IMR-90 (cell line): ENCODE data around the gene SNAPC4. TPM values are rescaled to one million over a fixed set of nuclear protein-coding genes. Genes with fewer than 3 reads are reported as not detected.

Experiments used
- ATAC-seq: fragments of 200-7000 bp; cut with Tn5 transposase; 2 replicates; pipeline ENCODE4 v1.9.1; 2020; ENCODE audit warnings: low read depth, mild to moderate bottlenecking, moderate library complexity
- BruUV-seq: library from RNA; stranded (reverse); fragments of 400-500 nt; replicated peaks from 2 replicates; lab custom pipeline; 2021; lab: Mats Ljungman, UMichigan
- CTCF ChIA-PET: fragments of 300-600 bp; formaldehyde crosslinking; extraction: SDS; loops from one replicate; lab custom pipeline; 2021; ENCODE audit warnings: antibody characterized with exemption; lab: Yijun Ruan, JAX
- POLR2A ChIA-PET: fragments of 300-600 bp; sonication (Branson Sonifier 250); formaldehyde crosslinking; loops from one replicate; lab custom pipeline; 2022; ENCODE audit warnings: antibody characterized with exemption; ENCODE audit not compliant: unreplicated experiment; lab: Charles Lee
- DNase-seq: peaks from one replicate; pipeline ENCODE4 v3.0.0; 2013
- H2AFZ ChIP-seq: replicated peaks from 2 replicates; pipeline ENCODE3; 2013; ENCODE audit warnings: low read length, mild to moderate bottlenecking; ENCODE audit not compliant: poor library complexity
- H2AK5ac ChIP-seq: 2 replicates; pipeline ENCODE4 v1.6.1; 2013; ENCODE audit warnings: low read depth, low read length, inconsistent platforms
- H2AK9ac ChIP-seq: replicated peaks from 2 replicates; pipeline ENCODE3; 2013; ENCODE audit warnings: mild to moderate bottlenecking, low read depth, low read length, moderate library complexity; ENCODE audit not compliant: poor library complexity
- H2BK120ac ChIP-seq: 2 replicates; pipeline ENCODE4 v1.6.1; 2013; ENCODE audit warnings: low read depth, low read length, inconsistent platforms
- H2BK15ac ChIP-seq: 3 replicates; pipeline ENCODE4 v1.6.1; 2013; ENCODE audit warnings: low read depth, low read length, inconsistent platforms
- H2BK20ac ChIP-seq: 2 replicates; pipeline ENCODE4 v1.6.1; 2013; ENCODE audit warnings: low read depth, mild to moderate bottlenecking, inconsistent platforms, low read length, moderate library complexity
- H2BK5ac ChIP-seq: 2 replicates; pipeline ENCODE4 v1.6.1; 2013; ENCODE audit warnings: mild to moderate bottlenecking, low read depth, low read length, inconsistent platforms; ENCODE audit not compliant: poor library complexity, severe bottlenecking
- H3K14ac ChIP-seq: replicated peaks from 2 replicates; pipeline ENCODE4 v1.6.1; 2013; ENCODE audit warnings: low read depth, low read length, inconsistent platforms
- H3K18ac ChIP-seq: 2 replicates; pipeline ENCODE4 v1.6.1; 2013; ENCODE audit warnings: low read depth, low read length, control low read depth
- H3K23ac ChIP-seq: 2 replicates; pipeline ENCODE4 v1.6.1; 2013; ENCODE audit warnings: low read depth, low read length, inconsistent platforms
- H3K27ac ChIP-seq: 2 replicates; pipeline ENCODE4 v1.5.1; 2013; ENCODE audit warnings: mild to moderate bottlenecking, control low read depth, low read length; ENCODE audit not compliant: insufficient read depth
- H3K27me3 ChIP-seq: 2 replicates; pipeline ENCODE4 v1.6.1; 2013; ENCODE audit warnings: low read length; ENCODE audit not compliant: control insufficient read depth, insufficient read depth
- H3K36me3 ChIP-seq: 2 replicates; pipeline ENCODE4 v1.6.1; 2013; ENCODE audit warnings: low read length, mixed read lengths; ENCODE audit not compliant: control insufficient read depth, insufficient read depth
- H3K4ac ChIP-seq: 2 replicates; pipeline ENCODE4 v1.6.1; 2013; ENCODE audit warnings: low read depth, low read length, inconsistent platforms
- H3K4me1 ChIP-seq: 2 replicates; pipeline ENCODE4 v1.6.1; 2013; ENCODE audit warnings: low read length, mixed read lengths; ENCODE audit not compliant: control insufficient read depth, insufficient read depth
- H3K4me2 ChIP-seq: 2 replicates; pipeline ENCODE4 v1.6.1; 2013; ENCODE audit warnings: low read depth, mild to moderate bottlenecking, control low read depth, low read length, moderate library complexity
- H3K4me3 ChIP-seq: 2 replicates; pipeline ENCODE4 v1.5.1; 2013; ENCODE audit warnings: low read depth, mild to moderate bottlenecking, control low read depth, low read length, moderate library complexity; ENCODE audit not compliant: insufficient read depth
- H3K56ac ChIP-seq: 2 replicates; pipeline ENCODE4 v1.6.1; 2013; ENCODE audit warnings: low read length, inconsistent platforms; ENCODE audit not compliant: insufficient read depth; ENCODE audit errors: extremely low read depth
- H3K79me1 ChIP-seq, 2 experiments: 2 replicates each; pipeline ENCODE4 v1.6.1; 2013; ENCODE audit warnings: low read length in 2 of 2, inconsistent platforms in 1 of 2, low read depth in 1 of 2
- H3K9ac ChIP-seq: 2 replicates; pipeline ENCODE4 v1.6.1; 2013; ENCODE audit warnings: low read depth, low read length, control low read depth
- H3K9me1 ChIP-seq: 2 replicates; pipeline ENCODE4 v1.6.1; 2013; ENCODE audit warnings: low read length, inconsistent platforms; ENCODE audit not compliant: insufficient read depth
- H3K9me3 ChIP-seq: 2 replicates; pipeline ENCODE4 v1.6.1; 2013; ENCODE audit warnings: low read length; ENCODE audit not compliant: control insufficient read depth, insufficient read depth
- H4K20me1 ChIP-seq: 2 replicates; pipeline ENCODE4 v1.6.1; 2013; ENCODE audit warnings: low read length, inconsistent platforms; ENCODE audit not compliant: insufficient read depth
- H4K5ac ChIP-seq: 2 replicates; pipeline ENCODE4 v1.6.1; 2013; ENCODE audit warnings: mild to moderate bottlenecking, low read depth, low read length, control low read depth
- H4K8ac ChIP-seq, 2 experiments: 2 replicates each; pipeline ENCODE4 v1.6.1; 2013; ENCODE audit warnings: low read depth in 2 of 2, low read length in 2 of 2, control low read depth in 1 of 2, inconsistent platforms in 1 of 2
- H4K91ac ChIP-seq: 2 replicates; pipeline ENCODE4 v1.6.1; 2013; ENCODE audit warnings: low read depth, low read length, inconsistent platforms; ENCODE audit not compliant: insufficient read depth
- CHD1 ChIP-seq: IDR thresholded peaks from 2 replicates; pipeline ENCODE4 v1.6.1; 2012; ENCODE audit warnings: low read depth, low read length, improper control_type of control experiment
- MXI1 ChIP-seq: IDR thresholded peaks from 2 replicates; pipeline ENCODE4 v1.6.1; 2012; ENCODE audit warnings: low read depth, mild to moderate bottlenecking, low read length, moderate library complexity, borderline replicate concordance
- WGBS, 2 experiments: methylation state at CpG; one replicate each; pipeline versions ENCODE4 v1.1.5 to v1.1.7; 2013; ENCODE audit warnings: missing lambda C conversion rate in 2 of 2; ENCODE audit not compliant: insufficient read length in 1 of 2; ENCODE audit errors: extremely low coverage in 2 of 2; 5-methylcytosine and 5-hydroxymethylcytosine counted together
- dilution Hi-C: fragments of 300-500 bp; cut with HindIII; formaldehyde crosslinking; loops from one replicate; pipeline ENCODE4 v1.14.3; 2018; ENCODE audit warnings: low sequenced_read_pairs; ENCODE audit not compliant: unreplicated experiment
- in situ Hi-C: fragments of 300-500 bp; cut with MboI; formaldehyde crosslinking; loops from 3 replicates; pipeline ENCODE4 v1.14.3; 2019; ENCODE audit warnings: low sequenced_read_pairs, inconsistent platforms, mixed read lengths
- intact Hi-C: fragments of 100-400 bp; cut with micrococcal nuclease; formaldehyde crosslinking; loops from 2 replicates; pipeline ENCODE4 v1.10.0; 2022
- polyA plus RNA-seq, 3 experiments: library from polyadenylated mRNA; depleted of rRNA; stranded (reverse); fragments of >200 nt; gene quantifications; 2 replicates each; pipeline ENCODE4 v1.2.3, GENCODE V29; 2012; ENCODE audit warnings: low replicate concordance in 1 of 3
- total RNA-seq: library from RNA; depleted of rRNA; stranded (reverse); fragments of >200 nt; gene quantifications from 2 replicates; pipeline ENCODE4 v1.2.3, GENCODE V29; 2012

SNAPC4 gene
- total and polyA plus RNA-seq, 2 of the 4 experiments (the other 2 are of a cell fraction) = 2.5 to 6.5 TPM

GRCh38 chr9:136441191-136441680, 41.3 kb upstream of the SNAPC4 start:
- H2BK20ac ChIP-seq = no peak overlapping the region
- H3K4ac ChIP-seq = no peak overlapping the region
- TF ChIP-seq CHD1 (no peak), MXI1 (peak; percentile 69; the same call in 1 of the 2 replicates)
- in situ Hi-C loops (no loop called here), intact Hi-C loops (no loop called here), dilution Hi-C loops (no loop called here)
- no peak overlapping the region for H2BK5ac ChIP-seq
- H4K8ac ChIP-seq = no peak overlapping the region
- H3K27ac ChIP-seq = no peak overlapping the region
- no peak overlapping the region for H3K56ac ChIP-seq
- peaks cover 8% of the 10 kb centered on the region; the same call in 1 of the 2 replicates for H3K9me1 ChIP-seq
- H3K36me3 ChIP-seq = peaks cover 60% of the 10 kb centered on the region
- peak overlapping the region; percentile 40 for H2AFZ ChIP-seq
- H2BK15ac ChIP-seq = no peak overlapping the region
- peaks cover 7% of the 10 kb centered on the region for H3K4me1 ChIP-seq
- no peak overlapping the region for H2BK120ac ChIP-seq
- H3K79me1 ChIP-seq = peaks cover 3 to 60% of the 10 kb centered on the region in 2 experiments
- ATAC-seq (no peak), DNase-seq (peak; percentile 54)
- no peak overlapping the region for H2AK5ac ChIP-seq
- WGBS, 2 experiments = 94% methylated on average over 10 of the region's 15 CpGs; no CpG with 5 or more reads in 1 of the 2 experiments
- H3K9ac ChIP-seq = no peak overlapping the region
- no peaks in the 10 kb centered on the region for H3K27me3 ChIP-seq
- H3K18ac ChIP-seq = no peak overlapping the region
- TSS peak; percentile 80 for BruUV-seq
- no peak overlapping the region for H4K91ac ChIP-seq
- H4K5ac ChIP-seq = no peak overlapping the region
- no peak overlapping the region for H3K23ac ChIP-seq
- H3K14ac ChIP-seq = no peak overlapping the region
- no peaks in the 10 kb centered on the region for H3K9me3 ChIP-seq
- H3K4me3 ChIP-seq = no peak overlapping the region
- peaks cover 52% of the 10 kb centered on the region for H4K20me1 ChIP-seq
- POLR2A ChIA-PET = no interaction called here
- H2AK9ac ChIP-seq = no peak overlapping the region
- no peak overlapping the region for H3K4me2 ChIP-seq
- CTCF ChIA-PET = no interaction called here
